ENCODE results near the gene GALNT9.
"Not testable (repeated sequence)": the region's sequence is repeated elsewhere in the genome, so short reads cannot be mapped to it uniquely, and the experiment has no call there.

The GALNT9 gene

GRCh38 chr12:132229926-132230325 is 99.5 kb downstream of the GALNT9 start:
- H3K9me3 ChIP-seq (ENCODE audit: control insufficient read depth, low read length): no peaks in the 10 kb centered on the region
- no peak overlapping the region for H3K9ac ChIP-seq (ENCODE audit: low read length)
- peaks cover 33% of the 10 kb centered on the region for H3K27me3 ChIP-seq (ENCODE audit: control insufficient read depth, insufficient read depth, low read length)
- no peaks in the 10 kb centered on the region for H3K4me1 ChIP-seq (ENCODE audit: control insufficient read depth, insufficient read depth, low read length)
- H3K4me3 ChIP-seq (ENCODE audit: low read length): no peak overlapping the region
- H3K36me3 ChIP-seq (ENCODE audit: control insufficient read depth, insufficient read depth, low read length): no peaks in the 10 kb centered on the region

DNA sequence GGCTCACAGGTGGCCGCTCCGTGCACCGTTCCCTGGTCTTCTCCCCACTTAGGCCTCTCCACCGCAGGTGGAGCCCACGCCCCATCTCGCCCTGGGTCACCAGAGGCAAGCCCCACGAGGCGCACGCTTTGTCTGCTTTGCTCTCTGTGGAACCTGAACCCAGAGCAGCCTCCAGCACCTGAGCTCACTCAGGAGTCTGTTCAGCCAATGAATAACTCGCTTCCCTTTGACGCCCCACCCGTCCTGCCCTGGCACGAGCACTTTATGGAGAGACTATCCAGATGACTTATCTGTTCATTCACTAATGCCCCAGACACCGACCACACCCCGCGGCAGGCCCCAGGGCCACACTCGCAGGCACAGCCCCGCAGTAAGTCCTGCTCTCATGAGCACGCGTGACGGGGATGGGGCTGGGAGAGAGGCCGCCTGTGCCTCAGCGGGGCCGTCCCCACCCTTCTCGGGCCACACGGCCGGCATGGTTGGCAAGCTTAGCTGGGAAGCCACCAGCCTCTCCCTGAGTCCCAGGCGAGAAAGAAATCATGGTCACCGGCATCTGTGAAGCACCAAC is 100.1 kb downstream of the GALNT9 start:
- H3K9me3 ChIP-seq (ENCODE audit: control insufficient read depth, low read length): no peaks in the 10 kb centered on the region
- H3K4me3 ChIP-seq (ENCODE audit: low read length): no peak overlapping the region
- H3K9ac ChIP-seq (ENCODE audit: low read length): no peak overlapping the region
- no peaks in the 10 kb centered on the region for H3K4me1 ChIP-seq (ENCODE audit: control insufficient read depth, insufficient read depth, low read length)
- no peaks in the 10 kb centered on the region for H3K36me3 ChIP-seq (ENCODE audit: control insufficient read depth, insufficient read depth, low read length)
- H3K27me3 ChIP-seq (ENCODE audit: control insufficient read depth, insufficient read depth, low read length): peaks cover 33% of the 10 kb centered on the region

- H3K36me3 ChIP-seq (ENCODE audit: control insufficient read depth, insufficient read depth, low read length): no peaks in the 10 kb centered on the region
- peaks cover 33% of the 10 kb centered on the region for H3K27me3 ChIP-seq (ENCODE audit: control insufficient read depth, insufficient read depth, low read length)
Observed at GRCh38 chr12:132228476-132229192, 100.8 kb downstream of the GALNT9 start.

GRCh38 chr12:132227782-132228475 is 101.5 kb downstream of the GALNT9 start:
- Histone ChIP-seq H3K4me1 (ENCODE audit: control insufficient read depth, insufficient read depth, low read length) (no peaks in the 10 kb centered on the region), H3K9ac (ENCODE audit: low read length) (no peak overlapping the region), H3K4me3 (ENCODE audit: low read length) (no peak overlapping the region), H3K9me3 (ENCODE audit: control insufficient read depth, low read length) (no peaks in the 10 kb centered on the region), H3K36me3 (ENCODE audit: control insufficient read depth, insufficient read depth, low read length) (no peaks in the 10 kb centered on the region), H3K27me3 (ENCODE audit: control insufficient read depth, insufficient read depth, low read length) (peaks cover 33% of the 10 kb centered on the region)

More at GRCh38 chr12:132228476-132229192, 100.8 kb downstream of the GALNT9 start:
- Histone ChIP-seq H3K9ac (ENCODE audit: low read length) (no peak overlapping the region), H3K4me1 (ENCODE audit: control insufficient read depth, insufficient read depth, low read length) (no peaks in the 10 kb centered on the region), H3K4me3 (ENCODE audit: low read length) (no peak overlapping the region), H3K9me3 (ENCODE audit: control insufficient read depth, low read length) (no peaks in the 10 kb centered on the region)

DNA sequence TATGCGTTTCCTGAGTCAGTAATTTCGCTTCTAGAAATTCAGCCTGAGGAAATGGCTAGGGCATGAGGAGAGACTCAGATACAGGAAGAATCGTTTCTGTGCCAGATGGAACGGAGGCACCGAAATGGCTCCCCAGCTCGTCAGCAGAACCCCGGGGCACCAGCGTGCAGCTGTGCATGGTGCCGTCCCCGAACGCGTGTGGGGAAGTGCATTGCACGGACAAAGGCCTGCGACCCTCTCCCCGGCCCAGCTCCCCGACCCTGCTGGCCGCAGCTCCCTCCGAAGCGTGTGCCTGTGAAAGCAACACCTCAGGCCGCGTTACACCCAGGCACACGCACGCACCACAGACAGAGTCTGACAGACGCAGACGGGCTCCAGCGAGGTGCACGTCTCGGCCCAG is 102.3 kb downstream of the GALNT9 start:
- H3K4me1 ChIP-seq (ENCODE audit: control insufficient read depth, insufficient read depth, low read length): no peaks in the 10 kb centered on the region
- no peak overlapping the region for H3K4me3 ChIP-seq (ENCODE audit: low read length)
- H3K36me3 ChIP-seq (ENCODE audit: control insufficient read depth, insufficient read depth, low read length): no peaks in the 10 kb centered on the region
- peaks cover 33% of the 10 kb centered on the region for H3K27me3 ChIP-seq (ENCODE audit: control insufficient read depth, insufficient read depth, low read length)
- no peaks in the 10 kb centered on the region for H3K9me3 ChIP-seq (ENCODE audit: control insufficient read depth, low read length)
- no peak overlapping the region for H3K9ac ChIP-seq (ENCODE audit: low read length)

DNA sequence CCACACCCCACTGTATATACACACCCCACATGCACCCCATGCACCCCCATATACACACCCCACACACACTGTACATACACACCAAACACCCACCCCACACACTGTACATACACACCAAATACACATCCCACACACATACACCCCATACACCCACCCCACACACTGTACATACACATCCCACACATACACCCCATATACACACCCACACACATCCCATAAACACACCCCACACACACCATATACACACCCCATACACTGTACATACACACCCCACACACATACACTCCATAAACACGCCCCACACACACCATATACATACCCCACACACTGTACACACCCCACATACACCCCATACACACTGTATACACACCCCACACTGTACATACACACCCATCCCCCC is 102.8 kb downstream of the GALNT9 start:
- H3K36me3 ChIP-seq (ENCODE audit: control insufficient read depth, insufficient read depth, low read length): no peaks in the 10 kb centered on the region
- H3K27me3 ChIP-seq (ENCODE audit: control insufficient read depth, insufficient read depth, low read length): peaks cover 33% of the 10 kb centered on the region
- H3K4me3 ChIP-seq (ENCODE audit: low read length): no peak overlapping the region

GRCh38 chr12:132225214-132225613 is 104.2 kb downstream of the GALNT9 start:
- Histone ChIP-seq H3K27me3 (ENCODE audit: control insufficient read depth, insufficient read depth, low read length) (peaks cover 33% of the 10 kb centered on the region), H3K4me1 (ENCODE audit: control insufficient read depth, insufficient read depth, low read length) (no peaks in the 10 kb centered on the region), H3K36me3 (ENCODE audit: control insufficient read depth, insufficient read depth, low read length) (no peaks in the 10 kb centered on the region), H3K9ac (ENCODE audit: low read length) (no peak overlapping the region), H3K9me3 (ENCODE audit: control insufficient read depth, low read length) (no peaks in the 10 kb centered on the region), H3K4me3 (ENCODE audit: low read length) (no peak overlapping the region)

More for the DNA sequence above, 102.8 kb downstream of the GALNT9 start:
- no peak overlapping the region for H3K9ac ChIP-seq (ENCODE audit: low read length)
- no peaks in the 10 kb centered on the region for H3K9me3 ChIP-seq (ENCODE audit: control insufficient read depth, low read length)
- H3K4me1 ChIP-seq (ENCODE audit: control insufficient read depth, insufficient read depth, low read length): no peaks in the 10 kb centered on the region

DNA sequence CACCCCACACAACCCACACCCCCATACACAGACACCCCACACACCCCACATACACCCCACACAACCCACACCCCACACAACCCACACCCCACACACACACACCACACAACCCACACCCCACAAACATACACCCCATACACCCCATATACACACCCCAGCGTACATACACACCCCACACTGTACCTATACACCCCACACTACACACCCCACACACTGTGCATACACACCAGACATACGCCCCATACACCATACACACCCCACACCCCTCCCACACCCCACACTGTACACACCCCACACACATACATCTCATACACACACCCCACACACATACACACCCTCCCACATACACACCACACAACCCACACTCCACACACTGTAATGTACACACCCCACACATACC is 104.9 kb downstream of the GALNT9 start:
- Histone ChIP-seq H3K4me1 (ENCODE audit: control insufficient read depth, insufficient read depth, low read length) (no peaks in the 10 kb centered on the region), H3K27me3 (ENCODE audit: control insufficient read depth, insufficient read depth, low read length) (peaks cover 33% of the 10 kb centered on the region), H3K4me3 (ENCODE audit: low read length) (no peak overlapping the region), H3K9me3 (ENCODE audit: control insufficient read depth, low read length) (no peaks in the 10 kb centered on the region), H3K36me3 (ENCODE audit: control insufficient read depth, insufficient read depth, low read length) (no peaks in the 10 kb centered on the region), H3K9ac (ENCODE audit: low read length) (no peak overlapping the region)

GRCh38 chr12:132222808-132223173 is 106.6 kb downstream of the GALNT9 start:
- no peaks in the 10 kb centered on the region for H3K4me1 ChIP-seq (ENCODE audit: control insufficient read depth, insufficient read depth, low read length)
- no peaks in the 10 kb centered on the region for H3K36me3 ChIP-seq (ENCODE audit: control insufficient read depth, insufficient read depth, low read length)
- no peak overlapping the region for H3K9ac ChIP-seq (ENCODE audit: low read length)
- H3K4me3 ChIP-seq (ENCODE audit: low read length): no peak overlapping the region
- peaks cover 20% of the 10 kb centered on the region for H3K27me3 ChIP-seq (ENCODE audit: control insufficient read depth, insufficient read depth, low read length)
- H3K9me3 ChIP-seq (ENCODE audit: control insufficient read depth, low read length): no peaks in the 10 kb centered on the region

- Histone ChIP-seq H3K27me3 (ENCODE audit: control insufficient read depth, insufficient read depth, low read length) (peaks cover 16% of the 10 kb centered on the region), H3K4me3 (ENCODE audit: low read length) (no peak overlapping the region), H3K36me3 (ENCODE audit: control insufficient read depth, insufficient read depth, low read length) (no peaks in the 10 kb centered on the region), H3K9ac (ENCODE audit: low read length) (no peak overlapping the region), H3K4me1 (ENCODE audit: control insufficient read depth, insufficient read depth, low read length) (no peaks in the 10 kb centered on the region), H3K9me3 (ENCODE audit: control insufficient read depth, low read length) (no peaks in the 10 kb centered on the region)
Observed at GRCh38 chr12:132222096-132222807, 107.1 kb downstream of the GALNT9 start.

GRCh38 chr12:132219761-132220160 is 109.6 kb downstream of the GALNT9 start:
- not testable (repeated sequence) for H3K27me3 ChIP-seq (ENCODE audit: control insufficient read depth, insufficient read depth, low read length)

DNA sequence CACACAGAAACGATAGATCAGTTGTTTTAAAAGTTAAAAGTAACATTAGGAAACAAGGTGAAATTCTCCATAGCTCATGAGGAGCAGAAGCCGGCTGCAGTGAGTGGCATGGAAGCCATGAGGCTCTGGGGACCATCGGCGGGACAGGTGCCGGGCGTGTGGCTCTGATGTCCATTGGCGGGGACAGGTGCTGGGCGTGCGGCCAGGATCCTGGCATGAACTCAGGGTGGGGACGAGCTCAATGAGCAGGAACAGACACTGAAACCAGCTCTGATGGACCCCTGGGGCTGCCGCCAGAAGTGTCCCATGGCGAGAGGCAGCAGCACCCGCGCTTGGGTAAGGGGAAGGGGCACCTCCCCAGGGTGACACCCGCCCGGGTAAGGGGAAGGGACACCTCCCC is 110.1 kb downstream of the GALNT9 start:
- H3K4me1 ChIP-seq (ENCODE audit: control insufficient read depth, insufficient read depth, low read length): no peaks in the 10 kb centered on the region
- H3K9ac ChIP-seq (ENCODE audit: low read length): no peak overlapping the region
- H3K4me3 ChIP-seq (ENCODE audit: low read length): no peak overlapping the region
- no peaks in the 10 kb centered on the region for H3K36me3 ChIP-seq (ENCODE audit: control insufficient read depth, insufficient read depth, low read length)
- H3K9me3 ChIP-seq (ENCODE audit: control insufficient read depth, low read length): no peaks in the 10 kb centered on the region
- no peaks in the 10 kb centered on the region for H3K27me3 ChIP-seq (ENCODE audit: control insufficient read depth, insufficient read depth, low read length)

More at GRCh38 chr12:132219761-132220160, 109.6 kb downstream of the GALNT9 start:
- not testable (repeated sequence) for H3K9ac ChIP-seq (ENCODE audit: low read length); H3K4me3 ChIP-seq (ENCODE audit: low read length); H3K9me3 ChIP-seq (ENCODE audit: control insufficient read depth, low read length); H3K4me1 ChIP-seq (ENCODE audit: control insufficient read depth, insufficient read depth, low read length); H3K36me3 ChIP-seq (ENCODE audit: control insufficient read depth, insufficient read depth, low read length)
